Thyroid gland (tissue), 4 donors: ENCODE measurements around the gene NECTIN1. TPM values are rescaled to one million over a fixed set of nuclear protein-coding genes. Genes with fewer than 3 reads are reported as not detected.

Experiments
- DNase-seq, 2 donors: peaks; one replicate each; pipeline ENCODE4 v3.0.0-alpha.2; 2019
- H3K27ac ChIP-seq, 3 donors: fragments of 200-600 bp; sonication (generic); 1 replicate in 2 of 3; 2 replicates in 1 of 3; pipeline ENCODE4 v1.5.1; 2016 to 2019; ENCODE audit warnings: mild to moderate bottlenecking in 1 of 3, moderate library complexity in 1 of 3
- H3K27me3 ChIP-seq: fragments of 200-600 bp; sonication (generic); one replicate; pipeline ENCODE4 v1.5.1; 2019
- H3K36me3 ChIP-seq, 2 donors: fragments of 200-600 bp; sonication (generic); one replicate each; pipeline ENCODE4 v1.5.1; 2016 to 2019
- H3K4me1 ChIP-seq, 2 donors: fragments of 200-600 bp; sonication (generic); one replicate each; pipeline ENCODE4 v1.5.1; 2017 to 2019
- H3K4me3 ChIP-seq, 3 donors: fragments of 200-600 bp; sonication (generic); replicated peaks in 1 of 3; 1 replicate in 2 of 3; 2 replicates in 1 of 3; pipeline ENCODE4 v1.5.1; 2016; ENCODE audit warnings: mild to moderate bottlenecking in 1 of 3
- H3K9me3 ChIP-seq: fragments of 200-600 bp; sonication (generic); one replicate; pipeline ENCODE4 v1.5.1; 2017
- POLR2A ChIP-seq, 2 donors: fragments of 450-650 bp; IDR thresholded peaks; one replicate each; pipeline ENCODE4 v1.6.1; 2017; ENCODE audit warnings: antibody characterized with exemption in 2 of 2, mild to moderate bottlenecking in 2 of 2, moderate library complexity in 1 of 2
- whole genome bisulfite sequencing, 2 donors: methylation state at CpG; one replicate each; pipeline ENCODE4 v1.1.5; 2017; 5-methylcytosine and 5-hydroxymethylcytosine counted together
- intact Hi-C: fragments of 100-400 bp; cut with DNase I; formaldehyde crosslinking; loops from one replicate; pipeline ENCODE4 v1.15.1; 2023
- total RNA-seq, 4 donors: library from RNA; depleted of rRNA; stranded (reverse); fragments of >200 nt; gene quantifications; one replicate each; pipeline ENCODE4 v1.2.3, GENCODE V29; 2016
- TF ChIP-seq, protein P1 (sequence below), 6 experiments: fragments of 200-600 bp in 3 of 6; fragments of 450-650 bp in 3 of 6; sonication (generic) in 3 of 6; IDR thresholded peaks; one replicate each; pipeline ENCODE4 v1.5.1; 2016 to 2019; ENCODE audit warnings: antibody characterized with exemption in 6 of 6, mild to moderate bottlenecking in 2 of 6, inconsistent platforms in 1 of 6, moderate library complexity in 1 of 6

NECTIN1 gene
- total RNA-seq, 4 donors from 2014 or later: 0.94 to 5.3 (median 2.3) TPM

GRCh38 chr11:119721129-119722120 lies 7.6 kb downstream of the NECTIN1 start:
- Histone ChIP-seq H3K4me1 (peaks cover 0 to under 1% of the 10 kb centered on the region in 2 donors), H3K27ac (no peak overlapping the region), H3K9me3 (no peaks in the 10 kb centered on the region), H3K36me3 (no peaks in the 10 kb centered on the region), H3K4me3 (no peak overlapping the region), H3K27me3 (no peaks in the 10 kb centered on the region)
- intact Hi-C loops: no loop called here
- TF ChIP-seq, protein P1, sequence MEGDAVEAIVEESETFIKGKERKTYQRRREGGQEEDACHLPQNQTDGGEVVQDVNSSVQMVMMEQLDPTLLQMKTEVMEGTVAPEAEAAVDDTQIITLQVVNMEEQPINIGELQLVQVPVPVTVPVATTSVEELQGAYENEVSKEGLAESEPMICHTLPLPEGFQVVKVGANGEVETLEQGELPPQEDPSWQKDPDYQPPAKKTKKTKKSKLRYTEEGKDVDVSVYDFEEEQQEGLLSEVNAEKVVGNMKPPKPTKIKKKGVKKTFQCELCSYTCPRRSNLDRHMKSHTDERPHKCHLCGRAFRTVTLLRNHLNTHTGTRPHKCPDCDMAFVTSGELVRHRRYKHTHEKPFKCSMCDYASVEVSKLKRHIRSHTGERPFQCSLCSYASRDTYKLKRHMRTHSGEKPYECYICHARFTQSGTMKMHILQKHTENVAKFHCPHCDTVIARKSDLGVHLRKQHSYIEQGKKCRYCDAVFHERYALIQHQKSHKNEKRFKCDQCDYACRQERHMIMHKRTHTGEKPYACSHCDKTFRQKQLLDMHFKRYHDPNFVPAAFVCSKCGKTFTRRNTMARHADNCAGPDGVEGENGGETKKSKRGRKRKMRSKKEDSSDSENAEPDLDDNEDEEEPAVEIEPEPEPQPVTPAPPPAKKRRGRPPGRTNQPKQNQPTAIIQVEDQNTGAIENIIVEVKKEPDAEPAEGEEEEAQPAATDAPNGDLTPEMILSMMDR (IDR thresholded peaks at IDR 0.05): peak in 2 of 6 experiments; percentile 9 to 30
- TF ChIP-seq POLR2A (IDR thresholded peaks at IDR 0.05): no peak
- no peak for DNase-seq
- 73 to 75% methylated on average over 10 to 13 of the region's 13 CpGs for WGBS, 2 donors

DNA sequence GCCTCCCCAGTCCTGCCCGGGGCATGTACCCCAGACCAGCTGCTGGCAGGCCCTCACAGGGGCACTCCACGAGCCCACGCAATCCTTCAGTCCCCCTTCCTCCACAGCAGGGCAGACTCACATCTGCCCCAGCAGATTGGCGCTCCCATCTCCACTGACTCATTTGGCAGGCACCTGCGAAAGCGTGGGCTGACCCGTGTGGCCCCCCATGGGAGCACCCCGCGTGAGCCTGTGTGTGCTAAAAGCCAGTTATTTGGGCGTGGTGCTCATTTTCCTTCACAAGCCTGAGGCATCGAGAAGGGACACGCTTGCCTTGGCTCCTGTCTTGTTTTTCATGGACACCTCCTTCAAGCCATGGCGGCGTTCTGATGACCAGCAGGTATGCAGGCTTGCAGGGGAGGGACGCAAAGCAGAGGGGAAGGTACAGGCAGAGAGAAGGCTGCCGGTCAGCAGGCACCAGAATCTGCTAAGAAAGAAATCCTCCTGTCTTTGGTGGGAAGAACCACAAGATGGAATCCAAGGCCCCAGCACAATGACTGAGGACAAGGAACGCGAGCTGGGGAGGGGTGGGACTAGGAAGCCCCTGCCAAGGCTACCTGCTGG lies 8.6 kb downstream of the NECTIN1 start:
- Histone ChIP-seq H3K36me3 (no peaks in the 10 kb centered on the region), H3K27ac (no peak overlapping the region), H3K4me3 (no peak overlapping the region), H3K27me3 (no peaks in the 10 kb centered on the region), H3K9me3 (no peaks in the 10 kb centered on the region), H3K4me1 (no peaks in the 10 kb centered on the region)
- WGBS, 2 donors: 83 to 87% methylated on average over 15 to 16 of the region's 18 CpGs
- TF ChIP-seq, protein P1 (IDR thresholded peaks at IDR 0.05): no peak
- no peak for TF ChIP-seq POLR2A (IDR thresholded peaks at IDR 0.05)
- intact Hi-C loops: no loop called here
- DNase-seq: no peak

DNA sequence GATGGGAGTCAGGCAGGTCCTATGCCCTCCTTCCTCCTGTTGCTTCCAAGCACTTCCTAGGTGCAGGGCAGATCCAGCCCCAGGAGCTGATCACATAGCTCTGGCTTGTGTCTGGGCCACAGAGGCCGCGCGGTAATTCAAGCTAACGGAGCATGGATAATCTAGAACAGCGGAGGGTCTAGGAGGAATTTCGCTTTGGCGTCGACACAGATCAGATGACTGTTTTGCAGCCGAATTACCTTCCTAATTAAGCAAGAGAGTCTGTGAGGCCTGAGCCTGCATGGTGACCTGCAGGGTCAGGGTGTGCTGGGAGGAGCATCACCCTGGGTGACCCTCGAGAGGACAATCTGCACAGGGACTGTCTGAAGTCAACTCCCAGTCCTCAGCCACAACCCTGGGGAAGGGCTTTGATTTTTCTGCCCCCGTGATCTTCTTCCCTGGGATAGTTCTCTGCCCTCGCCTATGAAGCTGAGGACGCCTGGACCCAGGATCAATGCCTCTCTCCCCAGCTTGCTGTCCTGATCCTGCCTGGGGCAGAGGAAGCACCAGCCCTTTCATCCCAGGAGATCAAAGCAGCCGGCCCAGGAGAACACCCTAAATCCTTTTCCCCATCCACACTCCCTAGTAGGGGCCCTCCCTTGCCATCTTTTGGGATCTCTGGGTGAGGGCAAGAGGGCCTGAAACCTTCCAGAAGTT lies 11.0 kb downstream of the NECTIN1 start:
- H3K9me3 ChIP-seq: no peaks in the 10 kb centered on the region
- 90% methylated on average over 13 to 14 of the region's 14 CpGs for WGBS, 2 donors
- no peak for DNase-seq
- intact Hi-C loops: no loop called here
- TF ChIP-seq POLR2A (IDR thresholded peaks at IDR 0.05): no peak
- TF ChIP-seq, protein P1 (IDR thresholded peaks at IDR 0.05): no peak
- H3K4me3 ChIP-seq: no peak overlapping the region
- no peaks in the 10 kb centered on the region for H3K27me3 ChIP-seq
- no peaks in the 10 kb centered on the region for H3K4me1 ChIP-seq
- H3K36me3 ChIP-seq: no peaks in the 10 kb centered on the region
- no peak overlapping the region for H3K27ac ChIP-seq

GRCh38 chr11:119716582-119717498 lies 12.2 kb downstream of the NECTIN1 start:
- Histone ChIP-seq H3K36me3 (no peaks in the 10 kb centered on the region), H3K9me3 (no peaks in the 10 kb centered on the region), H3K27ac (no peak overlapping the region), H3K4me3 (no peak overlapping the region), H3K4me1 (no peaks in the 10 kb centered on the region), H3K27me3 (no peaks in the 10 kb centered on the region)
- no peak for DNase-seq
- no peak for TF ChIP-seq POLR2A (IDR thresholded peaks at IDR 0.05)
- TF ChIP-seq, protein P1 (IDR thresholded peaks at IDR 0.05): no peak
- 87 to 92% methylated on average over 27 to 30 of the region's 30 CpGs for WGBS, 2 donors
- intact Hi-C loops: no loop called here
